Mononuclear cell (primary cell): ENCODE measurements around the gene ENTPD2. TPM values are rescaled to one million over a fixed set of nuclear protein-coding genes. Genes with fewer than 3 reads are reported as not detected.
"Not testable (repeated sequence)": the region's sequence is repeated elsewhere in the genome, so short reads cannot be mapped to it uniquely, and the experiment has no call there.

Source experiments
- H3K27me3 ChIP-seq: 2 replicates; pipeline ENCODE4 v1.6.0; 2011; ENCODE audit warnings: low read length, control low read depth; ENCODE audit not compliant: insufficient read depth
- H3K4me1 ChIP-seq: 2 replicates; pipeline ENCODE4 v1.5.1; 2011; ENCODE audit warnings: mild to moderate bottlenecking, low read length, control low read depth; ENCODE audit not compliant: insufficient read depth
- H3K4me3 ChIP-seq: 2 replicates; pipeline ENCODE4 v1.5.1; 2011; ENCODE audit warnings: mild to moderate bottlenecking, low read length, moderate library complexity
- H3K9me3 ChIP-seq: 2 replicates; pipeline ENCODE4 v1.5.1; 2011; ENCODE audit warnings: low read depth, mild to moderate bottlenecking, control low read depth, low read length
- total RNA-seq: library from RNA; depleted of rRNA; stranded (reverse); fragments of >200 nt; gene quantifications from one replicate; pipeline ENCODE4 v1.2.3, GENCODE V29; 2012

The ENTPD2 gene
- total RNA-seq, 1 donor, result not detected

- Histone ChIP-seq H3K4me3 (no peak overlapping the region), H3K27me3 (no peaks in the 10 kb centered on the region), H3K9me3 (no peaks in the 10 kb centered on the region), H3K4me1 (no peaks in the 10 kb centered on the region)
Measured at GRCh38 chr9:137014776-137015539, 38.9 kb downstream of the ENTPD2 start.

GRCh38 chr9:137014166-137014565 is 39.7 kb downstream of the ENTPD2 start:
- no peaks in the 10 kb centered on the region for H3K9me3 ChIP-seq

GRCh38 chr9:137013571-137013940 is 40.3 kb downstream of the ENTPD2 start:
- Histone ChIP-seq H3K4me1 (no peaks in the 10 kb centered on the region), H3K9me3 (no peaks in the 10 kb centered on the region), H3K27me3 (no peaks in the 10 kb centered on the region), H3K4me3 (no peak overlapping the region)

More at GRCh38 chr9:137014166-137014565, 39.7 kb downstream of the ENTPD2 start:
- Histone ChIP-seq H3K27me3 (no peaks in the 10 kb centered on the region), H3K4me1 (no peaks in the 10 kb centered on the region), H3K4me3 (no peak overlapping the region)

- no peaks in the 10 kb centered on the region for H3K9me3 ChIP-seq
- H3K4me1 ChIP-seq, result no peaks in the 10 kb centered on the region
- no peak overlapping the region for H3K4me3 ChIP-seq
- H3K27me3 ChIP-seq, result no peaks in the 10 kb centered on the region
Measured at GRCh38 chr9:137012694-137013570, 40.9 kb downstream of the ENTPD2 start.

GRCh38 chr9:137011907-137012675 is 41.8 kb downstream of the ENTPD2 start:
- Histone ChIP-seq H3K4me1 (no peaks in the 10 kb centered on the region), H3K4me3 (no peak overlapping the region), H3K27me3 (no peaks in the 10 kb centered on the region), H3K9me3 (no peaks in the 10 kb centered on the region)

GRCh38 chr9:137011156-137011555 is 42.7 kb downstream of the ENTPD2 start:
- Histone ChIP-seq H3K4me1 (no peaks in the 10 kb centered on the region), H3K9me3 (no peaks in the 10 kb centered on the region), H3K27me3 (no peaks in the 10 kb centered on the region), H3K4me3 (no peak overlapping the region)

GRCh38 chr9:137009938-137010732 is 43.7 kb downstream of the ENTPD2 start:
- Histone ChIP-seq H3K4me1 (no peaks in the 10 kb centered on the region), H3K4me3 (no peak overlapping the region), H3K27me3 (no peaks in the 10 kb centered on the region), H3K9me3 (no peaks in the 10 kb centered on the region)

GRCh38 chr9:137009217-137009616 is 44.6 kb downstream of the ENTPD2 start:
- H3K9me3 ChIP-seq, result no peaks in the 10 kb centered on the region
- H3K27me3 ChIP-seq, result no peaks in the 10 kb centered on the region
- H3K4me1 ChIP-seq, result no peaks in the 10 kb centered on the region
- no peak overlapping the region for H3K4me3 ChIP-seq

GRCh38 chr9:137008312-137008711 is 45.5 kb downstream of the ENTPD2 start:
- H3K27me3 ChIP-seq, result no peaks in the 10 kb centered on the region
- no peaks in the 10 kb centered on the region for H3K4me1 ChIP-seq
- H3K9me3 ChIP-seq, result no peaks in the 10 kb centered on the region
- H3K4me3 ChIP-seq, result no peak overlapping the region

- Histone ChIP-seq H3K9me3 (no peaks in the 10 kb centered on the region), H3K4me1 (no peaks in the 10 kb centered on the region), H3K4me3 (no peak overlapping the region), H3K27me3 (no peaks in the 10 kb centered on the region)
Measured at GRCh38 chr9:137007816-137008270, 46.0 kb downstream of the ENTPD2 start.

GRCh38 chr9:137007108-137007815 is 46.6 kb downstream of the ENTPD2 start:
- Histone ChIP-seq H3K4me3 (no peak overlapping the region), H3K27me3 (no peaks in the 10 kb centered on the region), H3K9me3 (no peaks in the 10 kb centered on the region), H3K4me1 (no peaks in the 10 kb centered on the region)

GRCh38 chr9:137006116-137007003 is 47.5 kb downstream of the ENTPD2 start:
- Histone ChIP-seq H3K27me3 (no peaks in the 10 kb centered on the region), H3K4me3 (no peak overlapping the region), H3K9me3 (no peaks in the 10 kb centered on the region), H3K4me1 (peaks cover 8% of the 10 kb centered on the region)

- not testable (repeated sequence) for H3K27me3 ChIP-seq, H3K9me3 ChIP-seq, H3K4me3 ChIP-seq
- H3K4me1 ChIP-seq, result peaks cover 28% of the 10 kb centered on the region
Measured at GRCh38 chr9:137004285-137004684, 49.6 kb downstream of the ENTPD2 start.
